Esophagus squamous epithelium (tissue), 4 donors: ENCODE measurements around the gene PALM3.

Source experiments
- POLR2A ChIP-seq, 4 donors: fragments of 450-650 bp; IDR thresholded peaks; one replicate each; pipeline ENCODE4 v1.6.1; 2017; ENCODE audit warnings: antibody characterized with exemption in 4 of 4, mild to moderate bottlenecking in 4 of 4, moderate library complexity in 3 of 4
- TF ChIP-seq, protein P1 (sequence below), 6 experiments: fragments of 450-650 bp in 4 of 6; fragments of 200-600 bp in 2 of 6; sonication (generic) in 2 of 6; IDR thresholded peaks; one replicate each; pipeline ENCODE4 v1.5.1; 2016 to 2019; ENCODE audit warnings: antibody characterized with exemption in 6 of 6, mild to moderate bottlenecking in 4 of 6, moderate library complexity in 4 of 6

GRCh38 chr19:14028901-14029300 is 33.0 kb downstream of the PALM3 start:
- TF ChIP-seq, protein P1, sequence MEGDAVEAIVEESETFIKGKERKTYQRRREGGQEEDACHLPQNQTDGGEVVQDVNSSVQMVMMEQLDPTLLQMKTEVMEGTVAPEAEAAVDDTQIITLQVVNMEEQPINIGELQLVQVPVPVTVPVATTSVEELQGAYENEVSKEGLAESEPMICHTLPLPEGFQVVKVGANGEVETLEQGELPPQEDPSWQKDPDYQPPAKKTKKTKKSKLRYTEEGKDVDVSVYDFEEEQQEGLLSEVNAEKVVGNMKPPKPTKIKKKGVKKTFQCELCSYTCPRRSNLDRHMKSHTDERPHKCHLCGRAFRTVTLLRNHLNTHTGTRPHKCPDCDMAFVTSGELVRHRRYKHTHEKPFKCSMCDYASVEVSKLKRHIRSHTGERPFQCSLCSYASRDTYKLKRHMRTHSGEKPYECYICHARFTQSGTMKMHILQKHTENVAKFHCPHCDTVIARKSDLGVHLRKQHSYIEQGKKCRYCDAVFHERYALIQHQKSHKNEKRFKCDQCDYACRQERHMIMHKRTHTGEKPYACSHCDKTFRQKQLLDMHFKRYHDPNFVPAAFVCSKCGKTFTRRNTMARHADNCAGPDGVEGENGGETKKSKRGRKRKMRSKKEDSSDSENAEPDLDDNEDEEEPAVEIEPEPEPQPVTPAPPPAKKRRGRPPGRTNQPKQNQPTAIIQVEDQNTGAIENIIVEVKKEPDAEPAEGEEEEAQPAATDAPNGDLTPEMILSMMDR (IDR thresholded peaks at IDR 0.05): no peak
- TF ChIP-seq POLR2A (IDR thresholded peaks at IDR 0.05): no peak
